ENCODE results near the gene LPAR3.
A peak's percentile ranks its signal among the peaks of the same experiment; 100 is the strongest.

LPAR3 gene

DNA sequence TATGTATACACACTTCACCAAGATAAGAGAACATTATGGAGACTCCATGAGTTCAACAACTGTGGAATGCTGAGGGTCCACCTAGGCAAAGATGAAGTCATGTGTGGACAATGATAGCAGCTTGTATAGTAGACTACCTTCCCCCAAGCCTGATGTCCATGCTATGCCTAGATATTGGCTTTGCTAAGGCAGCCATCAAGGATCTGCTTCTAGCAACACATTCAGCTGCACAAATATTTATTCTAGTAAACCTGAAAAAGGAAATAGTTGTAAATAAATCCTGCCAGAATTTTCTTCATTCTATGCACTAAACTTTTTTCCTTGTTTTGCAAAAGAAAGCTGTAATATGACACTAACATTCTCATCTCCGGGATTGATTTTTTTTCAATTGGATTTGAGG is 7.0 kb upstream of the LPAR3 start:
- DNase-seq, result no peak

DNA sequence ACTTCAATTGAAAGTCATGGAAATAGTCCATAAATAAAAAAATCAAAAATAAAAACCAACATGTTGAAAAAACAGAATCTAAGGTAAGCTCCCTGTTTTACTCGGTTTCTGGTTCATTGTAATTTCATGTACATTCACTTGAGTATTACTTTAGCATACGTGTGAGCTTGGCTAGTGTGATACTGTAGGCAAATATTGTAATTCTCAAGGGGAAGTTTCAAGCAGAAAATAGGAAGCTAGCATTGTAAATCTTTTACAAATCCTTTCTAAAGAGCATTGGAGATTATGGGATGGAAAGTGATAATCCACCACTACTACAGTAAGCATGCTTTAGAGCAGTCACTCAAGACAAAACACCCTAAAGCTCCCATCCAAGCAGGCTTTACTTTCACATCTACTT is 3.3 kb upstream of the LPAR3 start:
- no peak for DNase-seq

DNA sequence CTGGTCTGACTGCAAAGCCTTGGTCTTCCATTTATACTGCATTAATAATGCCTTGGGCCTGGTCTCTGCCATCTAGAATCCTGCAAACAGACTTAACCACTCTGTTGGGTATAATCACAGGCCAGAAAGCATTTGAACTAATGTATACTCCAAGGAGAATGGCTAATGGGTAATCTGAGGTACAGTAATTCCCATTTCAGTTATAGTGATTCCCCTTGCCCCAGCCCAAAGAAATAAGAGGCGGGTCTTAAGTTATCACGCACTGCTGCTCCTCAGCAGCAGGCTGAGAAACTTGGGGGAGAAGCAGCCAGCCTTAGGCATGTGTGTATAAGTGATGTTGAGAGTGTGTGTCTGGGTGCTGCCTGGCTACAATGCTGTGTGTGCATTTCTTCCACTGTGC is 2.4 kb downstream of the LPAR3 start:
- DNase-seq, result no peak

DNA sequence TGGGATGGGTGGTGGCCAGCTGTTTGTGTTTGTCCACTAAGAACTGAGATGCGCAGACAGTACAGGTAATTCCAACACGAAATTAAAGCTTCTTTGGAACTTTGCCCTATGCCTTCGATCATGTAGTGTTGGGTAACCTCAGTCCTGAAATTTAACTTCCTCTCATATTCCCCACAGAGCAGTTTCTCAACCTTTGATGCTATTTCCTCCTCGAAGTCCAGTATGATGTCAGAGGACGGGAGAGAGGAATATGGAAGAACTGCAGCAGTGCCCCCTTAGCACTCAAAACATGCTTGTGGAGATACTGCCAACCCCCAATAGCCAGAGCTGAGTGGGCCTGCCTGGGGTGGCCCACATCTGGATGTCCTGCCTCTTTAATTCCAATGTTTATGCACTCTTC is 3.6 kb downstream of the LPAR3 start:
- no peak for DNase-seq

DNA sequence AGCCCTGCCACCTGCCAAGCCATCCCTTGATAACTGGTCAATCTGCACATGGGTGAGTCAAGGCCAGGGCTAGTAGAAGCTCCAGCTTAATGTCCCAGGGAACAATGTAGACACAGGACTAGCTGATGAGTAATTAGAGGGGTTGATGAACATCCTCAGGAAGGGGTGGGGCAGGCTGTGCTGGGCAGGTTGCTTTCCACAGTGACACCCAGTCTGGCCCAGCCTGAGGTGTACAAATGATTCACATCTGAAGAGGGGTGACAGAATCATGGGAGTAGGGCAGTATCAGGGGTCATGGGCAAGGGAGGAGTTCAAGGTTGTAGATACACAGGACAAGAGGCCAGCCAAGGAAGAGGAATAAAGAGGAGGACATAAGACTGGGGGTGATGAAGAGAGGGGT is 4.3 kb downstream of the LPAR3 start:
- peak; percentile 17 for DNase-seq

DNA sequence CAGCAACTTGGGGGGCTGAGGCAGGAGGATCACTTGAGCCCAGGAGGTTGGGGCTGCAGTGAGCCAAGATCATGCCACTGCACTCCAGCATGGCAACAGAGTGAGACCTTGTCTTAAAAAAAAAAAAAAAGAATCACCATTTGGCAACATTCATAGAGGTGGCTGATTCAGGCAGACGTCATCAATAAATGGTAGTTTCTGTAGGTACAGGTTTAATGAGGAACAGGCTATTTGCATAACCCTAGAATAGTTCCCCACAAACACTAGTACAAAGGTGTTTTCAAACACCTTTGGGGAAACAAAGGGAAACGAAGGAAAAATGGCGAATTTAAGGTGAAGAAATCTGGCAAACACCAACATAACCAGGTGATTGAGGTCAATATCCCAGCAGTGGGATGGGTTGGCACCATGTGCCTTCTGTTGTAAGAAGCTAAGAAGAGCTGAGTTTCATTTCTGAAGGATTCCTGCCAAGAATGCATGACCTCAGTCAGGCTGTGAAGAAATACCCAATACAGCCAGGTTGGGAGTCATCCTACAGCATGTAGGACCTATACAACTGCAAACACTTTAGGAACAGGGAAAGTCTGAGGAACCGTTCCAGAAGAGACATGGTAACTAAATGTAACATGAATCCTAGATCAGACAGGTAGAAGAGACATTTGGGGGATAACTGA is 5.6 kb downstream of the LPAR3 start:
- no peak for DNase-seq

DNA sequence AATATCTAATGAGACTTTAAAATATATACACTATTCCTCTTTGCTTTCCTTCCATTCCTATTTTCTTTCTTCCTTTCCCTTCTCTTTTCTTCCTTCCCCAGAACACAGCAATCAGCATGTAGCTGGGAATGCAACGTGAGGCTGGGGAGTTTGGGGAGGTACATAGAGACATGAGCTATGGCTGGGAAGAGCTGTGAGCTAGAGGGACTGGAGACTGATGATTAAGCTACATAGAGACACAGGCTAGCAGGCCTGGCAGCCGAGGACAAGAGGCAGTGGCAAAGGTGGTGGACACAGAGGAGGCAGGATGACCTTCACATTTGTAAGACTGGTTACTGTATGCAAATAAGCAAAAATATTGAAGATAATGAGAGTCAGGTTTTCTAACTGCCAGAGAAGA is 7.5 kb downstream of the LPAR3 start:
- no peak for DNase-seq

DNA sequence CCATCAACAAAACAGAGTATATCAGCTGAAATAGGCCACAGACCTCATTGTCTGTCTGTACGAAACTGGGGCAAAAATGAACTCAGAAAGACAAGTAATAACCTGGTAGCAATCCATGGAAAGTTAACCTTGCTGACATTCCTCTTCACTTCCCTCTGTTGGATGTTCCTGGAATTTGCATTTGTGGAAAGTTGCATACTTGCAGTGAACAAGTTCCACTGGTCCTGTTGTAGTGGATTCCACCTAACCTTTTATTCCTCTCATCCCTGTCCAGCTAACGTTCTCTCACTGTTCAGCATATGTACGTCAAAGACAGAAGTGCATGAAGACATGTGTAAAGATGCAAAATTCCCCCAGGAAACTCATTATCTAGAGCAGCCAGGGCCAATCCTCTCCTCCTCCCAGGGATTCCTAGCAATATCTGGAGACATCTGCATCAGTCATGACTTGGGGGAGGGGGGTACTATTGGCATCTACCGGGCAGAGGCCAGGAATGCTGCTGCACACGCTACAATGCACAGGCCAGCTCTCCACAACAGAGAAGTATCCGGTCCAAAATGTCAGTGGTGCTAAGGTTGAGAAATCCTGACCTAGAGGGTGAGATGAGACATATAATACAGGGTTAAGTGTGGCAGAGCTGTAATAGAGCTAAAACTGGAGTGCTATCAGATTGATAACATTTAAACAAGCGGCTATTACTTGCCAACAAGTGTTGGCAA is 8.2 kb downstream of the LPAR3 start:
- no peak for DNase-seq

DNA sequence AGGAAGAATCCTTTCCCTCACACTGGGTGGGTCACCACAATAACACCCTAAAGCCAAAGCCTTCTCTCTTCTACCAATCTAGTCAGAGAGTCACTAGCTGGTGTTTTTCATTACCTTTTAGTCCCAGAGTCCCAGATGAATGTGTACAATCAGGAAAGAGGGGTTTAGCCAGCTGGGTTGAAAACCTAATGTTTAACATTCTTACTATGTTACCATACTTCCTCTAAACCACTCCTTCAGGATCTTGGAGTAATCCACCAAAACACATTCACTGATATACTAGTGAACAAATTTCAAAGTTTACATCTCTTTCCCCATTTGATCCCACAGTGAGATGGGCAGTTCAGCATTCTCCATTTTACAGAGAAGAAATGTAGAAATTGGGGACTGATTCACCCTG is 9.7 kb downstream of the LPAR3 start:
- DNase-seq, result no peak

DNA sequence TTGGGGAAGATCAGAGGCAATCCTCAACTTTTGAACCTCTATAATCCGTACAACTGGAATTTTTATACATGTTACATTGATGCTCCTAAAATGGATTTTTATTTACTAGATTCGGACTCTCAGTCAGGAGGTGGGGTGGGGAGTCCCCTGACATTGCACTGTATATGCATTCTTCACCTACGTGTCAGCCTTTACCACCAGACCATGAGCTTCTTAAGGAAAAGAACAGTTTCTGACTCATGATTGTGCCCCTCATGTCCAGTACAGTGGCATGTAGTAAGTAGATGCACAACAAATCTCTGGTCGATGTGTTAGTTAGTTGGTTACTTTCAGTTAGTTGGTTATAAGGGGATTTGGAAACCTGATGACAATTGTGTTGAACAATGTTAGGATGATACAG is 15.4 kb downstream of the LPAR3 start:
- DNase-seq, result no peak

DNA sequence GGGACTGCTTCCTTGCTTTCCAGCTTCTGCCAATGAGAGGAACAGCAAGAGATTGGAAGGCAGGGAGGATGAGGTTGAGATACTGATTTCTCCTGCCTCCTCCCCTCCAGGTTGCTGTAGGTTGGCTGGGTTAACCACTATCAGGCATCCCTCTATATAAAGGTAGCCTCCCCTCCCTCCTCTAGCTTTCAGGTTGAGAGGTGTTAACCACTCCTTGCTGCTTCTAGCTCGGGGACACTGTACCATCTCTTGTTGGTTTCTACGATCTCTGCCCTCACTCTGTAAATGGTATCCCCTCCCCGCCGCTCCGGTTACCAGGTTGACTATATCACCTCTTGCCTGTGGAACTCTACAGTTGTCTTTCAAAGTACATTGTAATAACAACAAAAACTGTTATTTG is 16.7 kb downstream of the LPAR3 start:
- DNase-seq, result peak; percentile 45

DNA sequence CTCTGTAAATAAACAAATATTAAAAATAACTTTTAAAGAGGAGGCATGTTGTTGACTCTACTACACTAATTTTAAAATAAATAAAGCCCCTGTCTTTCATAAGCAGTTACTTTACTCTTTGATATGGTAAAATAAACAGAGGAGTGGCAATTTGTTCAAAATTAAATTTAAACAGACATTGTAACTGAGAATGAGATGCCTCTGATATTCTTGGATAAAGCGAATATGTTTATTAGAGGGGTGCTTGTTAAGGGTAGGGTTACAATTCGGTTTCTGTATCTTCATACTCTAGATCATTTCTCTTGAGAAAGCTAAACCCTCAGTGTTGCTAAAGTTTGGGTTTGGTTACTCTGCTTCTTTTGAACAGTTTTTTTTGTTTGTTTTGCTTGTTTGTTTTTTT is 19.6 kb downstream of the LPAR3 start:
- DNase-seq, result no peak

DNA sequence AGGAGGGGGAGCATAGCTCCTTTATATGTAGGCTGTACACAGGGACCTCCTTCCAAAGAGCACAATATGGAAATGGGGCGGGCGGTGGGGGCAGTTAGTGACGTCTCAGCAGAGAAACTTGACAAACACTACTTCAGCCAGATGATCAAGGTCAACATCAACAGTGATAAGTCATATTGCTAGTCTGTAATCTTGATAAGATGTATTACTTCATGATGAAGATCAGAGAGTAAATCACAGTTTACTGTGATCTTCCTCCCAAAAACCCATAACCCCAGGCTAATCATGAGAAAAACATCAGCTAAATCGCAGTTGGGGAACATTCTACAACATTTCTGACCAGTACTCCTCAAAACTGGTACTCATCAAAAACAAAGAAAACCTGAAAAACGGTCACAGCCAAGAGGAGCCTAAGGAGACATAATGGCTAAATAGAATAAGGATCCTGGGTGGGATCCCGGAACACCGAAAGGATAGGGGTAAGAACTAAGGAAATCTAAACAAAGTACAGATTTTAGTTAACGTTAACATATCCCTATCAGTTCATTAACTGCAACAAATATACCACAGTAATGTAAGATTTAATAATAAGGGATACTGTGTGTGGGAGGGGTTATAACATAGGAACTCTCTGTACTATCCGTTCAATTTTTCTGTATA is 20.2 kb downstream of the LPAR3 start:
- DNase-seq, result no peak

DNA sequence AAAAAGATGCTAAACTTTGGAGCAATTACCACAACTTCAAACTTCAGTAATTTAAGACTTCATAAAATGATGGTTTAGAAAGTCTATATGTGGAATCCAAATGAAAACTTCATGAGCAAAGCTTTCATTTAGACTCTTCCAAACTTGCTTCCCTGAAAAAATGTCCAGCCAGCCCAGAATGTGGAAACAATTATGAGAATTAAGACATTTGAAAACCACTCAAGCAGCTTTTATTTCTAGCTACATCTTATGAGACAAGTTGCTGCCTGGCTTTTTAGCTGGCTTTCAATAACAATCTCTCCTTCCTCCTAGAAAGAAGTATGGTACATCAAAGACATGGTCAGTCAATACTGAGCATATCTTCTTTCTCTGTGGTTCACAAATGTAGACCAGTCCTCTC is 21.8 kb downstream of the LPAR3 start:
- DNase-seq, result no peak

DNA sequence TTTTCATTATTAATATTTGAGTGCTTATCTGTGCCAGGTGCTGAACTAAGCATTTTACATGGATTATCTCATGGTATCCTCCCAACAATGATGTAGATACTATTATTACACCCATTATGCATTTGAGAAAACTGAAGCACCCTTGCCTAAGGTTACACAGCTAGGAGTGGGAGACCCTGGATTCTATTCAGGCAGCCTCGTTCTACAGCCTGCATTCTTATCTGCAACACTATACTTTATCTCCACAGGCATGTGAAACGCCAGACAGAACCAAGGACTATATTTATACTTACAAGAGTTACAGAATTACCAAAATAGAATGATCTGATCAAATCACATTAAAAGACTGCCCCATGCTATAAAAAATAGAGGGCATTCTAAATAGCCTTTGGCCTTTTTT is 22.4 kb downstream of the LPAR3 start:
- no peak for DNase-seq

DNA sequence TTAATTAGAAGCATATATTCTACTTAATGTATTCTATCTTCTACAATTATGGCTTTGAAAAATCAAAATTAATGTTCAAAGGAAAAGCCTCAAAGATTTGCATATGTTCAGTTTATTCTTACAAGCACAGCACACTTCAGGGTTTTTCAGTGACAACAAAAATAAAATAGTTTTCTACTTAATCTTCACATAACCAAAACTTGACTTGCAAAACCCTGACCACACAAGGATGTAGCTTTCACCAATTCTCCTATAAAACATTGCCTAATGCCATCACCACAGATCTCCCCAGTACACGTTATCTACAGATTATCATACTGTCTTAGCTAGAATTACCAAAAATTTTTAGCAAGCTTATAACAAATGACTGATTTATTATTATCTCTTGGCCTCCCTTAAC is 23.3 kb downstream of the LPAR3 start:
- DNase-seq, result no peak

DNA sequence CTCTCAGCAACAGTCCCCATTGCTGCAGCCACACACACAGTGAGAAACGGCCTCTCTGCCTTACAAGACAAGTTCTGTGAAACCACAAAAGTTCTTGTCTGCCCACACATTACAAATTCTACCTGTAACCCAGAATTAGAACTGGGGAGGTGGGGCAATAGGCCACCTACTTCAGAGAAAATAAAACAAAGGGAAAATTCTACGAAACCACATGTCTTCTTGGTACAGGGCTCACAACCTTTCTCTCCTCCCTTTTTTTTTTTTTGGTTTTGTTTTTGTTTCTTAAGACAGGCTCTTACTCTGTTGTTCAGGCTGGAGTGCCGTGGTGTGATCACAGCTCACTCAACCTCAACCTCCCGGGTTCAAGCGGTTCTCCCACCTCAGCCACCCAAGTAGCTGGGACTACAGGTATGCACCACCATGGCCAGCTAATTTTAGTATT is 30.2 kb downstream of the LPAR3 start:
- DNase-seq, result peak; percentile 51

DNA sequence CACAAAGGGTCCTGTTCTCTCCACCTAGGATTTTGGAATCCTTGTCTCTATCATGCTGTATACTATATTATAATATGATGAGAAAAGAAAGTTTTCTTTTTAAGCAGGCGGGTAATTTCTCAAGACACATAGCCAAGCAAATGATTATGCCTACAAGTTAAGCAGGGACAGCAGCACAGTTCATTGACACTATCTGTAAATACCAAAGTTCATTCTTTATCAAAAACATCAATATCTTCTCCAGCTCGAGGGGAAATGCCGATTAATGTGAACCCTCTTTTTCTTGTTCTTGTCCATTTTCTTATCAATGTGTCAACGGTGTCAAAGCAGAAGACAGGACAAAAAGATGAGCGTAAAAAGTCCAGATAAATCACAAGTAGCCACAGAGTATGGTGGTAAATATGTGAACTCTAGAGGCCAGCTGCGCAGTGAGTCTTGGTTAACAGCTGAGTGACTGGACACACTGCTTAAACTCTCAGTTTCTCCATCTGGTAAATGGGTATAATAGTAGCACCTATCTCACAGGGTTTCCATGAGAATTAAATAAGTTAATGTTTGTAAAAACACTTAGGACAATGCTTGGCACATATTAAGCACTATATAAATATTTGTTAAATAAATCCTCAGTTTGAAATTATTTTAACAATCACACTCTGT is 30.9 kb downstream of the LPAR3 start:
- no peak for DNase-seq

DNA sequence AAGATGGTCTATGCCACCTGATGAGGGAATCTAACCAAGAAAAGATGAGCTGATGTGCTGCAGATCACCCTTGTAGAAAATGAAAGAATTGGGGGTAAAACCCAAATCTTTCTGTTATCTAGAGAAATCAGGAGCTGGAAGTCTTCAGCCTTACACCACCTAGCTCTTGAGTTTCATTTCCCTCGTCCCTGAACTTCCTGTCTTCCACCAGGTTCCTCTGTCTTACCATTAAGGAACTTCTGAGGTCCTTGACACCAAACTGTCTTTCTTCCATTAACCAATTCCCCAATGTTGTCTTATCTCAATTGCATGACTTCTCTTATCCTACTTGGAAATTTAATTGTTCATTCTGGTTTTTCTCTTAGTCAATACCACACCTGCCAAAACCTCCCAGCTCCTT is 31.5 kb downstream of the LPAR3 start:
- DNase-seq, result no peak

DNA sequence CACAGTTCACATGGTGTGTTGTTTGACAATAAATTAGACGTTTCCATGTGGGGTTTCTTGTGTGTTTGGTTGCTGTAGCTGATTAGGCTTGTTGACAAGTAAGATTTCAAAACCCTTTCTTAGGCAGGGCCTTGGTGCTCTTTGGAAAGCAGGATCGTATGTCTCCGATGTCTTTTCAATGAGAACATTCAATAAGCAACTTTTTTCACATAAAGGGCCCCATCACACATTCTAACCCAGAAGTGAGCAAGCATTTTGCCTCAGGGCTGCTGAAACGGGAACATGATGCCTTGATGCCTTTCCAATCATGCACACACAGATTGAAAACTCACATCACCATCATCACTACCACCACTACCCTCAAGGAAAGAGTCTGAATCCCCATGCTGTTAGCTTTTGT is 33.1 kb downstream of the LPAR3 start:
- no peak for DNase-seq

DNA sequence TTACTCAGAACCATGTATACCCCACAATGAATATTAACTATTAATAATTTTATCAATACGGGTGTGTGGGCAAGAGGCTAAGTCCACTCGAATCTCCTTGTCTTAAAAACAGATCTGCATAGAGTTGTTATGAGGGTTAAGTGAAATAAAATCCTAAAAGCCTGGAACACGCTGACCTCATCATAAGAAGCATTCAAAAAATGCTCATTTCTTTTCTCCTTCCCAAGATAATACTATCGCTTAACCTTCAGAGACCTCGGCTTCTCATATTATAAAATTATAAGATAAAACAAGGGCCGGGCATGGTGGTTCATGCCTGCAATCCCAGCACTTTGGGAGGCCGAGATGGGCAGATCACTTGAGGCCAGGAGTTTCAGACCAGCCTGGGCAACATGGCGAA is 35.1 kb downstream of the LPAR3 start:
- no peak for DNase-seq

DNA sequence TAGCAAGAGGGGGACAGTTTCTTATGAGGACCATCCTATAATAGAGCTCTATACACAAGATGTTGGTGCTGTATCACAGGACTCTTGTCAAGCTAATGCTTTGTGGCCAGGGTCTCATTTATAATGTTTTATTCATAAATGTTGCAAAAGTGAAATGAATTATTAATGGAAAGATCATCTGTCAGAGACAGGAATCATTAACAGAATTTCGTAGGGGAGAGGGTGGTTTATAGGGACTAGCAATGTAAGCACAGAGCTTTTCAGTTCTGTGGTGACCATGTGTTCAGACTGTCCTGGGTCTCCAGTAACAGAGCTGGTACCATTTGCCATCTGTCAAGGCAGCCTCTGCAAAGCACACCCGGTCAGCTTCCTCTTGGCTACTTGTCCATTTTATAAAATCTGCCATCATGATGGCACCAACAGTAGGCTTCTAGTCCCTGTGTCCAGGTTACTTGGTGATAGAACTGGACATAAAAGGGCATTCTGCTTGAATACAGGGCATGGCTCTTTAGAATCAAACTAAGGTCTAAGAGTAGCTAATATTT is 36.2 kb downstream of the LPAR3 start:
- no peak for DNase-seq
